Natural killer cell (primary cell): ENCODE results near the gene HRCT1. TPM values are rescaled to one million over a fixed set of nuclear protein-coding genes. Genes with fewer than 3 reads are reported as not detected.

Experiments used
- ATAC-seq, 3 donors: fragments of 150-1000 bp in 2 of 3; fragments of 200-7000 bp in 1 of 3; cut with Tn5 transposase; 1 replicate in 1 of 3; 2 replicates in 2 of 3; pipeline ENCODE4 v1.10.0; 2021; ENCODE audit warnings: mild to moderate bottlenecking in 2 of 3, moderate library complexity in 2 of 3
- DNase-seq, 2 donors: peaks; one replicate each; pipeline versions ENCODE4 v3.0.0 to v3.0.0-alpha.2; 2013 to 2021; ENCODE audit warnings: mixed read lengths in 1 of 2
- H3K27ac ChIP-seq: one replicate; pipeline ENCODE4 v1.5.1; 2013; ENCODE audit warnings: mild to moderate bottlenecking, low read length
- H3K27me3 ChIP-seq: one replicate; pipeline ENCODE4 v1.6.1; 2013; ENCODE audit warnings: low read length; ENCODE audit not compliant: control insufficient read depth, insufficient read depth
- H3K36me3 ChIP-seq: one replicate; pipeline ENCODE4 v1.6.1; 2013; ENCODE audit warnings: low read length; ENCODE audit not compliant: control insufficient read depth, insufficient read depth
- H3K4me1 ChIP-seq: one replicate; pipeline ENCODE4 v1.6.1; 2013; ENCODE audit warnings: low read length; ENCODE audit not compliant: control insufficient read depth, insufficient read depth
- H3K4me3 ChIP-seq: one replicate; pipeline ENCODE4 v1.5.1; 2013; ENCODE audit warnings: low read length
- H3K9me3 ChIP-seq: one replicate; pipeline ENCODE4 v1.6.1; 2013; ENCODE audit warnings: low read length; ENCODE audit not compliant: control insufficient read depth, insufficient read depth
- H3K27ac Mint-ChIP-seq, 2 donors: one replicate each; pipeline ENCODE4 v1.8.0; 2022; ENCODE audit warnings: mild to moderate bottlenecking in 2 of 2, mixed read lengths in 2 of 2, moderate library complexity in 1 of 2
- H3K27me3 Mint-ChIP-seq, 2 donors: one replicate each; pipeline ENCODE4 v1.8.0; 2022; ENCODE audit warnings: low read depth in 2 of 2, mixed read lengths in 2 of 2
- H3K36me3 Mint-ChIP-seq: one replicate; pipeline ENCODE4 v1.8.0; 2022; ENCODE audit warnings: mixed read lengths
- H3K4me1 Mint-ChIP-seq, 2 donors: one replicate each; pipeline ENCODE4 v1.8.0; 2022; ENCODE audit warnings: mixed read lengths in 2 of 2
- H3K4me3 Mint-ChIP-seq: one replicate; pipeline ENCODE4 v1.8.0; 2022; ENCODE audit warnings: mild to moderate bottlenecking, moderate library complexity, mixed read lengths
- H3K9me3 Mint-ChIP-seq, 2 donors: one replicate each; pipeline ENCODE4 v1.8.0; 2022; ENCODE audit warnings: mixed read lengths in 2 of 2
- CTCF ChIP-seq: fragments of 200-600 bp; IDR thresholded peaks from one replicate; pipeline ENCODE4 v1.8.0; 2022; ENCODE audit warnings: antibody characterized with exemption
- WGBS: methylation state at CpG from one replicate; pipeline ENCODE4 v1.1.7; 2013; ENCODE audit warnings: missing lambda C conversion rate; ENCODE audit not compliant: insufficient coverage; 5-methylcytosine and 5-hydroxymethylcytosine counted together
- intact Hi-C: fragments of 100-400 bp; cut with micrococcal nuclease; formaldehyde crosslinking; loops from one replicate; pipeline ENCODE4 v1.14.2; 2022
- total RNA-seq, 4 donors: library from RNA; stranded (reverse); fragments of 120-200 nt in 1 of 4; gene quantifications; one replicate each; pipeline versions ENCODE4 v1.2.3 to v1.2.4, GENCODE V29; 2013 to 2022

The HRCT1 gene
- total RNA-seq, 3 donors from 2014 or later (not counting 1 experiment from before 2014, with no cell fraction given), result not detected

GRCh38 chr9:35919212-35920008 lies 13.4 kb downstream of the HRCT1 start:
- DNase-seq, result no peak
- 75% methylated on average over 2 of the region's 3 CpGs for WGBS
- H3K27me3 ChIP-seq, result no peaks in the 10 kb centered on the region
- TF ChIP-seq CTCF, result no peak
- intact Hi-C loops, result no loop called here
- H3K4me1 Mint-ChIP-seq, result no peaks in the 10 kb centered on the region
- no peak overlapping the region for H3K27ac Mint-ChIP-seq
- H3K36me3 ChIP-seq, result no peaks in the 10 kb centered on the region
- no peak overlapping the region for H3K27ac ChIP-seq
- no peaks in the 10 kb centered on the region for H3K4me1 ChIP-seq
- H3K9me3 ChIP-seq, result no peaks in the 10 kb centered on the region
- H3K4me3 Mint-ChIP-seq, result no peak overlapping the region
- no peaks in the 10 kb centered on the region for H3K9me3 Mint-ChIP-seq
- peaks cover 6 to 11% of the 10 kb centered on the region in 2 donors for H3K27me3 Mint-ChIP-seq
- H3K36me3 Mint-ChIP-seq, result no peaks in the 10 kb centered on the region
- ATAC-seq, result no peak
- H3K4me3 ChIP-seq, result no peak overlapping the region

GRCh38 chr9:35920051-35920620 lies 14.1 kb downstream of the HRCT1 start:
- Histone ChIP-seq H3K4me3 (no peak overlapping the region), H3K27me3 (no peaks in the 10 kb centered on the region), H3K36me3 (no peaks in the 10 kb centered on the region), H3K4me1 (no peaks in the 10 kb centered on the region), H3K9me3 (no peaks in the 10 kb centered on the region), H3K27ac (no peak overlapping the region)
- no peaks in the 10 kb centered on the region for H3K9me3 Mint-ChIP-seq
- no peak for ATAC-seq
- no peak for TF ChIP-seq CTCF
- no peak overlapping the region for H3K4me3 Mint-ChIP-seq
- H3K27ac Mint-ChIP-seq, result no peak overlapping the region
- intact Hi-C loops, result no loop called here
- 93% methylated on average over 3 of the region's 4 CpGs for WGBS
- peaks cover 6 to 11% of the 10 kb centered on the region in 2 donors for H3K27me3 Mint-ChIP-seq
- H3K4me1 Mint-ChIP-seq, result no peaks in the 10 kb centered on the region
- H3K36me3 Mint-ChIP-seq, result no peaks in the 10 kb centered on the region
- DNase-seq, result no peak

- Mint-ChIP-seq H3K9me3 (no peaks in the 10 kb centered on the region), H3K4me1 (no peaks in the 10 kb centered on the region), H3K36me3 (no peaks in the 10 kb centered on the region), H3K27ac (no peak overlapping the region), H3K4me3 (no peak overlapping the region), H3K27me3 (peaks cover 13 to 19% of the 10 kb centered on the region in 2 donors)
- DNase-seq (no peak), ATAC-seq (no peak)
- Histone ChIP-seq H3K27me3 (no peaks in the 10 kb centered on the region), H3K9me3 (no peaks in the 10 kb centered on the region), H3K4me3 (no peak overlapping the region), H3K36me3 (no peaks in the 10 kb centered on the region), H3K27ac (no peak overlapping the region), H3K4me1 (no peaks in the 10 kb centered on the region)
- 100% methylated on average over 1 of the region's 1 CpG for WGBS
- TF ChIP-seq CTCF, result no peak
- intact Hi-C loops, result no loop called here
These were observed 17.6 kb downstream of the HRCT1 start for GRCh38 chr9:35923598-35923926.
